Measurements from ENCODE around the gene ERBB3.
A peak's percentile ranks its signal among the peaks of the same experiment; 100 is the strongest.

ERBB3 gene

DNA sequence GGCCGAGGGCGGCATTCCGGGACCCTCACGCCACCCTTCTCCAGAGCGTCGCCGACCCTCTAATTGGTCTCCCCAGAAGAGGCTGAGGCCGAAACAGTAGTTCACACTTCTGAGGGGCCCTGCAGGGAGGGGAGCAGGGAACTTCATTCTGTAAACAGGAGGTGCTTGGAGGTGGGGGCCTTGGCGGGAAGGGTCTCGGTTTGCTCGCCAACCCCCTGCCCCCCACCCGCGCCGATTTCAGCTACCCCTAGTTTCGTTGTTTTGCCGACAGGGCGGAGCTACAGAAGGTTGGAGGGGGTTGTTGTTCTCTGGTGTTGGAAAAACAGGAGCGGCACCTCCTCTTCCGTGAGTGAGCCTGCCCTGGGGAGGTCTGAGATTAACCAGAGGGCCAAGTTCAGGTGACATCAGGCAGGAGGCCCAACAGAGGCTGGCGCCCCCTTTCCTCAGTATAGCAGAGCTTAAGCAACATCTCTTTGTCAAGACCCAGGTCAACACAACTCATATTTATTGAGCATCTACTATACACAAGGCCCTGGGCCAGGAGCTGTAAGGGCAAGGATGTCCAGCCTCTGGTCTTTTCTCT is 682 bp downstream of the ERBB3 start:
- DNase-seq: no peak

- DNase-seq: no peak
Observed at GRCh38 chr12:56081393-56082347, 1.7 kb downstream of the ERBB3 start.

- no peak for DNase-seq
Observed at GRCh38 chr12:56082382-56082781, 2.4 kb downstream of the ERBB3 start.

DNA sequence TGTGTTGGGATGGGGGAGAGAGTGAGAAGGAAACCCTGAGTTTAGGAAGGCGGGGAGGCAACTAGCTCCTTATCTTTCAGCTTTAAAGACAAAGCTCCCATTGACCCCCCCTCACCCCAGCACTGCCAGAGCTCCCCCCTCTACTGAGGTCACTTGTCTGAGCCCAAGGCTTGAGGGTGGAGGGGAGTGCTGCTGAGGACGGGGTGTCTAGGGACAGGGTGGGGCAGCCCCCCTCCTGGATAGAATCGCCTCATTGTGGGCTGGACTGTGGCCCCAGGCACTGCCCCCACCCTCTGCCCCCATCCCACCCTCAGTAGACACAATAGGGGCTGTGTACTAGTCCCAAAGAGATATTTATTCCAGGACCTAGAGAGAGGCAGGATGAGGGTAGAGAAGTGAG is 3.0 kb downstream of the ERBB3 start:
- no peak for DNase-seq

- peak; percentile 67 for DNase-seq
Observed at GRCh38 chr12:56084958-56085543, 5.1 kb downstream of the ERBB3 start.

DNA sequence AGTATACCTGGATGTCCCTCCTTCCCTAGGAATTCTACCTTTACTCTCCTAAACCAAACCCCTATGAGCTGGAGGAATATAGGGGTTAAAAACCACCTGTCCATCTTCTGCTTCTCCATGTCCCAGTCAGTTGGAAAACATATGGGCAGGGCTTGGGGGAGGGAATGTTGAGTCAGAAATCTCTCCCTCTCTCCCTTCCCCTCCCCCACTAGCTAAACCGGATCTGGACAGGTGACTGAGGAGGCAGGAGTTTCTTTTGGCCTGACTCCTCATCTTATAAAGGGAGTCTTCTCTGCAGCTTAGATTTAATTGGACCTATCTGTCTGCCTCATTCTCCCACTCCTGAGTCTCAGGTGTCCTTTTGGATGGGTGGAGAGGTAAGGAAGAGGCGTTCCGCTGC is 6.1 kb downstream of the ERBB3 start:
- no peak for DNase-seq

GRCh38 chr12:56086608-56087007 is 6.6 kb downstream of the ERBB3 start:
- no peak for DNase-seq

GRCh38 chr12:56087220-56087619 is 7.3 kb downstream of the ERBB3 start:
- no peak for DNase-seq

- DNase-seq: no peak
Observed at GRCh38 chr12:56097738-56098137, 17.8 kb downstream of the ERBB3 start.

DNA sequence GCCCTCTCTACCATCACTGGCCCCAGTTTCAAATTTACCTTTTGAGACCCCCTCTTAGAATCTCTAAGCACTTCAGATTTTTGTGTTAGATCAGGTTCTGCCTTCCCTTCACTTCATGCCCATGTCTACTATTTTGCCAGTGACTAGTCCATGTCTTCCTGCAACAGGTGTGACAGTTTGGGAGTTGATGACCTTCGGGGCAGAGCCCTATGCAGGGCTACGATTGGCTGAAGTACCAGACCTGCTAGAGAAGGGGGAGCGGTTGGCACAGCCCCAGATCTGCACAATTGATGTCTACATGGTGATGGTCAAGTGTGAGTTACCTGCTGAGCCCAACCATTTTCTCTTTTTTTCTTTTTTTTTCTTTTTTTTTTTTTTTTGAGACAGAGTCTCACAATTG is 18.6 kb downstream of the ERBB3 start:
- DNase-seq: no peak

- DNase-seq: no peak
Observed at GRCh38 chr12:56099787-56100186, 19.8 kb downstream of the ERBB3 start.

GRCh38 chr12:56101045-56101444 is 21.1 kb downstream of the ERBB3 start:
- DNase-seq: no peak

- DNase-seq: no peak
Observed at GRCh38 chr12:56102683-56103065, 22.7 kb downstream of the ERBB3 start.

GRCh38 chr12:56103066-56103711 is 23.2 kb downstream of the ERBB3 start:
- DNase-seq: no peak

- no peak for DNase-seq
Observed at GRCh38 chr12:56103823-56104108, 23.8 kb downstream of the ERBB3 start.

- peak; percentile 99 for DNase-seq
Observed at GRCh38 chr12:56104109-56104814, 24.3 kb downstream of the ERBB3 start, which contains the start of gene PA2G4. TSS of gene PA2G4 (plus strand) at chr12:56104559. CDS start at chr12:56104738, 179 bp downstream.

DNA sequence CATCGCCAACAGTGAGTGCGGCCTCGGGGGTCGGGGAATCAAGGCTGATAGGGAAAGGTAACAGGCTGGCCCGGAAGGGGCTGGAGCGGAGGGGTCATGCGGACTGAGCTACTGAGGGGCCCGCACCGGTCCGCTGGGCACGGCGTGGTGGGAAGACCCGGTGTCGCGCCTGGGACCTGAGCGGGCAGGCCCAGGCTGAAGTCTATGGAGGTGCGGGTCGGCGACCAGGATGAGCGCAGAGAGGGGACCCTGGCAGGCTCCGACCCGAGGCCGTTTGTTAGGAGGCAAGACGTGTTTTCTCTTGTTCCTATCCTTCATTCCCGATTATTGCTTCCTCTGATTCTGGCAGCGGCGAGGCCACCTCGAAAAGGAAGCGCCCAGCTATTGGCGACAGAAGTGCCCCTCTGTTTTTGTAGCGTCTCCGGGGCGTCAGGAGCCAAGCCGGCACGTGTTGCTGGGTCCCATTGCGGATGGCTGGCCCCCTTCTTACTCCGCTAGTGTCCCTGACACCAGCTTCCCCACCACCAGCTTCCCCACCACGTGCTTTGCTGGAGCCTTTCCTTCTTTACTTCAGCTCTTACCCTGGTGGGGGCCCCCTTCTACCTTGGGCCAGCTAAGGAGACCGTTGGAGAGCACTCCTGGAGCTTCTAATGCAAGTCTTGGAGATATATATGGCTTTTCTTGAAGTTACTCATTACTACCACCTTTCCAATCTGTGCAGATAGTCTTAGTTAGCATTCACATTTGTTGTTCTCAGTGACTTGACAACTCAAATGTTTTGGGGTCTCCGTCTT is 25.0 kb downstream of the ERBB3 start:
- peak; percentile 50 for DNase-seq

DNA sequence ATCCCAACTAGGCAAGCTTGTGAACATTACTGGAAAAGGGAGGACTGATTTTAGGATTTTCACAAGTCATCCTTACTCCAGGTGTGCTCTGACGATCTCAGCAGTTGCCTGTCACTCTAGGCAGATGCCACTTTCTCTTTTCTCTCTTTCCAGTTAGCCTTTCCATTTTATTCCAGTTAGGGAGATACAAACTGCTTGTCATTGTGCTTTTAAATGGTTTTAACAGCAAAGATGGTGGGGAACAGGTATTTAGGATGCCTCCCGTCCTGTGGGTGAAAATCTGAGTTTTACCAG is 25.6 kb downstream of the ERBB3 start:
- no peak for DNase-seq

DNA sequence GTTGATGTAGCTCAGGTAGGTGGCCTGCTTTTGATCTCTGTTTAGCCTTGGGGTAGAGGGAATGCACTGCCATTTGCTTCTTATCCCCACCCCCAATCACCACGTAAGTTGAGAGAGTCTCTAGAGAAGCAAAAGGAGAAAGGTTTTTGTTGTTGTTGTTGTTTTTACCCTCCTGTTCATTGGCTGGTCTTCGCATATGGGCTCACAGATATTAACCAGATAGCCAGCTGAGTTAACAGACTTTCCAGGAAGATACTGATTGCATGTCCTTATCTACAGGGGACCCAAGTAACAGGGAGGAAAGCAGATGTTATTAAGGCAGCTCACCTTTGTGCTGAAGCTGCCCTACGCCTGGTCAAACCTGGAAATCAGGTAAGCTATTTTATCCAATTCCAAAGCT is 27.3 kb downstream of the ERBB3 start:
- DNase-seq: no peak

- DNase-seq: no peak
Observed at GRCh38 chr12:56110571-56110970, 30.6 kb downstream of the ERBB3 start.

DNA sequence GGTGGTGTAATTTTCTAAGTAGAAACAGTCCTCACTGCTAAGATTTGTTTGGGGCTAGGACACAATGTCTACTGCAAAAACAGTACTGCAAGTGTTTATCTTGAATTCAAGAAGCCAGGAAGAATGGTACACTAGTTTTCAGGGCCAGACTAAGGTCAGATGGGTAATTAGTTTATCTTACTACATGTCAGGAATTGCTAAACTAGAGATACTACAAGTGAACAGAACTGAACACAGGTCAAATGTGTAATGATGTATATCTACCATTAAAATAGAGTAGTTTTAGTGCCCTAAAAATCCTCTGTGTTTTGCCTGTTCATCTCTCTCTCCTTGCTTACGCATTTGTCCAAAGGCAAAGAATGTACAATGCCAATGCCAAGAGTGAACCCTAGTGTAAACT is 34.1 kb downstream of the ERBB3 start:
- no peak for DNase-seq

DNA sequence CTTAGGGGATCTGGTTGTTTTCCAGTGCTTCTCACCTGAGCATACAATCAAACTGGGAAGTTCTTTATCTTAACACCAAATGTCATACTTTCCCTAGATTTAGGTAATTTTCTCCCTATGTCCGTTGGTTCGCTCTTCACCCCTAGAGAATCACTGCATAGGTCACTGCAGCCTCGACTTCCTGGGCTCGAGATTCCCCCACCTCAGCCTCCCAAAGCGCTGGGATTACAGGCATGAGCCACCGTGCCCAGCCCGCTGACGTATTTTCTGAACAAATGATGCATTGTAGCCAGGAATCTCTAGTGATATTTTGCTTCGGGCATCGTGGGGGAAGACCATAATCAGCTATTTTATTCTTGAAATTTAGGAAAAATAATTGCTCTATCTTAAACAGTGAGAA is 35.4 kb downstream of the ERBB3 start:
- DNase-seq: no peak
